Measurements from ENCODE around the gene NTRK2. TPM values are rescaled to one million over a fixed set of nuclear protein-coding genes. Genes with fewer than 3 reads are reported as not detected.

Gene NTRK2
- total and polyA plus RNA-seq, 10 of the 15 experiments (the other 5 are each of a cell fraction or from before 2014, with no cell fraction given), result 0.42 to 4.6 (median 0.65) TPM

DNA sequence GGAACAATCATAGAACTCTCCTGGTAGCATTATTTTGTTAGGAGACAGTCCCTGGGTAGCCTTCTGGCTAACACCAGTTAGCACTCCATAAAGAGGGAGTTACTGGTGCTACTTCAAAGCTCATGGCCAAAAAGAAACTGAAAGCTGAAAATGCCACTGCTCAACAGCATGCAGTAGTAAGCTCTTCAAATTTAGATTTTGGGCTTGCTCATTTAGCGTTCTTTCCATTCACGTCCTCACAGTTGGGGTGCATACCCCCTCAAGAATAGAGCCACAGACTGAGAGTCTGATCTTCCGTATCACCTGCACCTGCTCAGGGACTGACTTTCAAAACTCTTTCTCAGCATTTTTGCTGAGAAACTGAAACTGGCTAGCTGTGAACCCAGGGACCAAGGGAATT is 24.7 kb downstream of the NTRK2 start (continued):
- TF ChIP-seq, protein P1, sequence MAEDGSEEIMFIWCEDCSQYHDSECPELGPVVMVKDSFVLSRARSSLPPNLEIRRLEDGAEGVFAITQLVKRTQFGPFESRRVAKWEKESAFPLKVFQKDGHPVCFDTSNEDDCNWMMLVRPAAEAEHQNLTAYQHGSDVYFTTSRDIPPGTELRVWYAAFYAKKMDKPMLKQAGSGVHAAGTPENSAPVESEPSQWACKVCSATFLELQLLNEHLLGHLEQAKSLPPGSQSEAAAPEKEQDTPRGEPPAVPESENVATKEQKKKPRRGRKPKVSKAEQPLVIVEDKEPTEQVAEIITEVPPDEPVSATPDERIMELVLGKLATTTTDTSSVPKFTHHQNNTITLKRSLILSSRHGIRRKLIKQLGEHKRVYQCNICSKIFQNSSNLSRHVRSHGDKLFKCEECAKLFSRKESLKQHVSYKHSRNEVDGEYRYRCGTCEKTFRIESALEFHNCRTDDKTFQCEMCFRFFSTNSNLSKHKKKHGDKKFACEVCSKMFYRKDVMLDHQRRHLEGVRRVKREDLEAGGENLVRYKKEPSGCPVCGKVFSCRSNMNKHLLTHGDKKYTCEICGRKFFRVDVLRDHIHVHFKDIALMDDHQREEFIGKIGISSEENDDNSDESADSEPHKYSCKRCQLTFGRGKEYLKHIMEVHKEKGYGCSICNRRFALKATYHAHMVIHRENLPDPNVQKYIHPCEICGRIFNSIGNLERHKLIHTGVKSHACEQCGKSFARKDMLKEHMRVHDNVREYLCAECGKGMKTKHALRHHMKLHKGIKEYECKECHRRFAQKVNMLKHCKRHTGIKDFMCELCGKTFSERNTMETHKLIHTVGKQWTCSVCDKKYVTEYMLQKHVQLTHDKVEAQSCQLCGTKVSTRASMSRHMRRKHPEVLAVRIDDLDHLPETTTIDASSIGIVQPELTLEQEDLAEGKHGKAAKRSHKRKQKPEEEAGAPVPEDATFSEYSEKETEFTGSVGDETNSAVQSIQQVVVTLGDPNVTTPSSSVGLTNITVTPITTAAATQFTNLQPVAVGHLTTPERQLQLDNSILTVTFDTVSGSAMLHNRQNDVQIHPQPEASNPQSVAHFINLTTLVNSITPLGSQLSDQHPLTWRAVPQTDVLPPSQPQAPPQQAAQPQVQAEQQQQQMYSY (CRISPR knock-in tag; IDR thresholded peaks at IDR 0.05), result no peak
- no peak for TF ChIP-seq TCF7 (IDR thresholded peaks at IDR 0.05; ENCODE audit: borderline replicate concordance)
- no peak for TF ChIP-seq HCFC1 (IDR thresholded peaks at IDR 0.05; ENCODE audit: low read length)
- TF ChIP-seq TCF3 (IDR thresholded peaks at IDR 0.05; ENCODE audit: borderline replicate concordance, insufficient read depth, low read depth, low read length), result no peak
- TF ChIP-seq YY1 (IDR thresholded peaks at IDR 0.05; ENCODE audit: low read depth, low read length), result no peak
- TF ChIP-seq RAD51 (IDR thresholded peaks at IDR 0.05), result no peak
- TF ChIP-seq CEBPB (IDR thresholded peaks at IDR 0.05; ENCODE audit: borderline replicate concordance in 1 of 2, low read depth in 2 of 2, low read length in 2 of 2), result no peak

DNA sequence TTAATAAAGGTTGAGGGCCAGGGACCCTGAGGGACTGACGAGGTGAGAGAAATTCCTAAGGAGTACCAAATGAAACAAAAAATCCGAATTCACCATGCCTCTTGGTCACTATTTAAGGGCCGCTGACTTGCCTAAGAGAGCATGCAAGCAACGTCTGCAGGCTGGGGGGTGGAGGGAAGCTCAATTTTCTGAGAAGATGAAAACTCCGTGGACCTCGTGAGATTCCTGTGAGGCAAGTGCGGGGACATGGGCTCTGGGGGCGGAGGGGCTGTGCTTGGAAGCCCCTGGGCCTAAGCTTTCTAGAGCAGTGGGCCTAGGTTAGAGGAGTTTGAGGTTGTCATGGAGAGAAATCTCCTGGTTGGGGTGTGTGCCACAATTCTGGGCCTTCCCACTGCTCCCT is 27.5 kb downstream of the NTRK2 start:
- CTCF ChIA-PET, result interaction anchor here (0.7 to 14.5 kb wide), 34 partner anchors 9 to 913 kb away, joined by 3 to 792 read pairs (median 7); no protein-coding TSS in a partner anchor
- in situ Hi-C loops (cut with MboI), result loop anchor here (5.0 to 10.0 kb wide), 3 partner anchors 80 to 448 kb away; no protein-coding TSS in a partner anchor
- TF ChIP-seq SUPT20H (IDR thresholded peaks at IDR 0.05; ENCODE audit: borderline replicate concordance, control insufficient read depth, low read depth, low read length), result no peak
- no peak for TF ChIP-seq SMC3 (IDR thresholded peaks at IDR 0.05; ENCODE audit: borderline replicate concordance, low read length)
- TF ChIP-seq ZNF217 (IDR thresholded peaks at IDR 0.05), result no peak
- TF ChIP-seq RCOR1 (conservative IDR thresholded peaks at IDR 0.05; ENCODE audit: low read depth, low read length), result no peak
- TF ChIP-seq, protein P2, sequence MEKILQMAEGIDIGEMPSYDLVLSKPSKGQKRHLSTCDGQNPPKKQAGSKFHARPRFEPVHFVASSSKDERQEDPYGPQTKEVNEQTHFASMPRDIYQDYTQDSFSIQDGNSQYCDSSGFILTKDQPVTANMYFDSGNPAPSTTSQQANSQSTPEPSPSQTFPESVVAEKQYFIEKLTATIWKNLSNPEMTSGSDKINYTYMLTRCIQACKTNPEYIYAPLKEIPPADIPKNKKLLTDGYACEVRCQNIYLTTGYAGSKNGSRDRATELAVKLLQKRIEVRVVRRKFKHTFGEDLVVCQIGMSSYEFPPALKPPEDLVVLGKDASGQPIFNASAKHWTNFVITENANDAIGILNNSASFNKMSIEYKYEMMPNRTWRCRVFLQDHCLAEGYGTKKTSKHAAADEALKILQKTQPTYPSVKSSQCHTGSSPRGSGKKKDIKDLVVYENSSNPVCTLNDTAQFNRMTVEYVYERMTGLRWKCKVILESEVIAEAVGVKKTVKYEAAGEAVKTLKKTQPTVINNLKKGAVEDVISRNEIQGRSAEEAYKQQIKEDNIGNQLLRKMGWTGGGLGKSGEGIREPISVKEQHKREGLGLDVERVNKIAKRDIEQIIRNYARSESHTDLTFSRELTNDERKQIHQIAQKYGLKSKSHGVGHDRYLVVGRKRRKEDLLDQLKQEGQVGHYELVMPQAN (conservative IDR thresholded peaks at IDR 0.05), result no peak
- TF ChIP-seq RFX5 (IDR thresholded peaks at IDR 0.05; ENCODE audit: low read depth, low read length), result no peak

More for the DNA sequence above, 27.5 kb downstream of the NTRK2 start:
- H3K9me3 ChIP-seq (replicated peaks; ENCODE audit: control insufficient read depth, insufficient read depth, low read length), result no peaks in the 10 kb centered on the region
- no peak overlapping the region for H2AFZ ChIP-seq (ENCODE audit: control insufficient read depth, low read depth, low read length)
- FAIRE-seq (no peak), ATAC-seq (no peak), DNase-seq (ENCODE audit: low read depth, low spot score) (no peak)
- BruUV-seq (replicated peaks), result no TSS peak
- H3K4me3 ChIP-seq, result no peak overlapping the region
- 75% methylated on average over 8 of the region's 8 CpGs for WGBS (ENCODE audit: insufficient coverage, insufficient replicate concordance, low lambda C conversion rate, missing lambda C conversion rate)
- no peak overlapping the region for H3K4me2 ChIP-seq (ENCODE audit: control insufficient read depth, insufficient read depth)
- no peaks in the 10 kb centered on the region for H3K36me3 ChIP-seq (ENCODE audit: control insufficient read depth in 2 of 2, insufficient read depth in 2 of 2, low read length in 1 of 2)
- H3K4me1 ChIP-seq (ENCODE audit: control insufficient read depth, insufficient read depth, low read length), result peaks cover 22% of the 10 kb centered on the region
- no peaks in the 10 kb centered on the region for H4K20me1 ChIP-seq (ENCODE audit: control insufficient read depth, insufficient read depth)
- RAD21 ChIA-PET (ENCODE audit: unreplicated experiment), result interaction anchor here (0.5 to 15.7 kb wide), 19 partner anchors 9 to 561 kb away, joined by 3 to 582 read pairs (median 4); no protein-coding TSS in a partner anchor
- H3K27ac ChIP-seq (ENCODE audit: control insufficient read depth, insufficient read depth), result no peak overlapping the region
- intact Hi-C loops (cut with micrococcal nuclease; ENCODE audit: unreplicated experiment), result loop anchor here (1.0 to 10.0 kb wide), 3 partner anchors 84 to 448 kb away; no protein-coding TSS in a partner anchor
- no peak overlapping the region for H3K9ac ChIP-seq (ENCODE audit: control insufficient read depth, insufficient read depth, low read length)
- no peaks in the 10 kb centered on the region for H3K27me3 ChIP-seq (replicated peaks in 1 of 2; ENCODE audit: control insufficient read depth in 2 of 2, insufficient read depth in 2 of 2, low read length in 1 of 2)
- POLR2A ChIA-PET, result interaction anchor here (5.5 kb wide), 1 partner anchor 84 kb away, joined by 32 read pairs; no protein-coding TSS in a partner anchor
- SMC1A ChIA-PET (ENCODE audit: uncharacterized antibody, unreplicated experiment), result interaction anchor here (0.5 to 14.3 kb wide), 27 partner anchors 8 to 562 kb away, joined by 3 to 686 read pairs (median 6); no protein-coding TSS in a partner anchor
- no peaks in the 10 kb centered on the region; the same call in 1 of the 2 replicates for H3K79me2 ChIP-seq (ENCODE audit: control insufficient read depth, insufficient read depth, low read length)
